Lower leg skin (tissue), 4 donors: ENCODE measurements around the gene RRN3. TPM values are rescaled to one million over a fixed set of nuclear protein-coding genes. Genes with fewer than 3 reads are reported as not detected.
A peak's percentile ranks its signal among the peaks of the same experiment; 100 is the strongest.
"Not testable (repeated sequence)": the region's sequence is repeated elsewhere in the genome, so short reads cannot be mapped to it uniquely, and the experiment has no call there.

Source experiments
- DNase-seq, 2 donors: peaks; one replicate each; pipeline ENCODE4 v3.0.0-alpha.2; 2019; ENCODE audit warnings: low spot score in 2 of 2
- H3K4me3 ChIP-seq: fragments of 200-600 bp; sonication (generic); 2 replicates; pipeline ENCODE4 v1.5.1; 2017; ENCODE audit warnings: mild to moderate bottlenecking, low read depth; ENCODE audit not compliant: poor library complexity, severe bottlenecking
- CTCF ChIP-seq, 3 donors: fragments of 450-650 bp; IDR thresholded peaks; one replicate each; pipeline ENCODE4 v1.5.1; 2016; ENCODE audit warnings: antibody characterized with exemption in 3 of 3, mild to moderate bottlenecking in 3 of 3, moderate library complexity in 2 of 3
- POLR2A ChIP-seq, 2 donors: fragments of 450-650 bp; IDR thresholded peaks; one replicate each; pipeline ENCODE4 v1.6.1; 2016 to 2017; ENCODE audit warnings: antibody characterized with exemption in 2 of 2, mild to moderate bottlenecking in 1 of 2, moderate library complexity in 1 of 2
- WGBS, 2 donors: methylation state at CpG; one replicate each; pipeline ENCODE4 v1.1.5; 2018; 5-methylcytosine and 5-hydroxymethylcytosine counted together
- intact Hi-C: fragments of 100-400 bp; cut with DNase I; formaldehyde crosslinking; loops from one replicate; pipeline ENCODE4 v1.15.0; 2023; ENCODE audit warnings: low total_unique reads
- total RNA-seq, 4 donors: library from RNA; depleted of rRNA; stranded (reverse); fragments of >200 nt; gene quantifications; one replicate each; pipeline ENCODE4 v1.1.0, GENCODE V29; 2016

RRN3 gene
- total RNA-seq, 4 donors from 2014 or later = 19.1 to 29.0 (median 25.3) TPM

GRCh38 chr16:15049581-15050180 lies 44.4 kb downstream of the RRN3 start:
- intact Hi-C loops = no loop called here
- no peak overlapping the region for H3K4me3 ChIP-seq
- WGBS, 2 donors = 89 to 91% methylated on average over 3 of the region's 3 CpGs
- DNase-seq = peak in 1 of 2 donors; percentile 82
- no peak for TF ChIP-seq CTCF (IDR thresholded peaks at IDR 0.05)
- TF ChIP-seq POLR2A (IDR thresholded peaks at IDR 0.05) = no peak

GRCh38 chr16:15046692-15047376 lies 47.2 kb downstream of the RRN3 start:
- DNase-seq = peak in 1 of 2 donors; percentile 32
- intact Hi-C loops = no loop called here
- WGBS, 2 donors = 92 to 96% methylated on average over 21 of the region's 21 CpGs
- no peak overlapping the region for H3K4me3 ChIP-seq
- TF ChIP-seq CTCF (IDR thresholded peaks at IDR 0.05) (no peak), POLR2A (IDR thresholded peaks at IDR 0.05) (no peak)

- WGBS, 2 donors = 46 to 57% methylated on average over 9 of the region's 9 CpGs
- intact Hi-C loops, H3K4me3 ChIP-seq, DNase-seq: not testable (repeated sequence)
Observed at GRCh38 chr16:15045270-15045669, 48.8 kb downstream of the RRN3 start.

GRCh38 chr16:15044286-15044685 lies 49.8 kb downstream of the RRN3 start:
- TF ChIP-seq POLR2A (IDR thresholded peaks at IDR 0.05) = no peak
- TF ChIP-seq CTCF (IDR thresholded peaks at IDR 0.05) = no peak
- no peak overlapping the region for H3K4me3 ChIP-seq
- intact Hi-C loops = no loop called here
- no peak for DNase-seq
- WGBS, 2 donors = 89 to 90% methylated on average over 11 of the region's 11 CpGs

GRCh38 chr16:15043344-15043743 lies 50.7 kb downstream of the RRN3 start:
- DNase-seq = no peak
- intact Hi-C loops = no loop called here
- no peak for TF ChIP-seq CTCF (IDR thresholded peaks at IDR 0.05)
- no peak for TF ChIP-seq POLR2A (IDR thresholded peaks at IDR 0.05)
- WGBS, 2 donors = 90% methylated on average over 5 of the region's 5 CpGs
- H3K4me3 ChIP-seq = no peak overlapping the region

GRCh38 chr16:15041271-15042004 lies 52.6 kb downstream of the RRN3 start:
- TF ChIP-seq POLR2A (IDR thresholded peaks at IDR 0.05) = no peak
- no peak for TF ChIP-seq CTCF (IDR thresholded peaks at IDR 0.05)
- H3K4me3 ChIP-seq = no peak overlapping the region
- intact Hi-C loops = no loop called here
- peak; percentile 82 to 95 for DNase-seq
- WGBS, 2 donors = 24 to 41% methylated on average over 15 to 16 of the region's 16 CpGs
